Endothelial cell of umbilical vein (primary cell): ENCODE data around the gene ZNF628. TPM values are rescaled to one million over a fixed set of nuclear protein-coding genes. Genes with fewer than 3 reads are reported as not detected.

Source experiments
- BruUV-seq: library from RNA; stranded (reverse); fragments of 400-500 nt; replicated peaks from 2 replicates; lab custom pipeline; 2021; lab: Mats Ljungman, UMichigan
- CTCF ChIA-PET: fragments of 300-600, 350-600 bp; sonication (Branson Sonifier 250); formaldehyde crosslinking; loops from one replicate; lab custom pipeline; 2021; ENCODE audit warnings: antibody characterized with exemption, inconsistent platforms; lab: Charles Lee
- POLR2A ChIA-PET: fragments of 300-600, 350-600 bp; sonication (Branson Sonifier 250); formaldehyde crosslinking; loops from one replicate; lab custom pipeline; 2021; ENCODE audit warnings: antibody characterized with exemption, inconsistent platforms; lab: Charles Lee
- DNase-seq: peaks from one replicate; pipeline ENCODE4 v3.0.0-alpha.2; 2011; ENCODE audit warnings: low read depth, low spot score
- FAIRE-seq: peaks from 2 replicates; lab custom pipeline; 2011; peaks lifted over from hg19 to GRCh38; lab: Jason Lieb, UNC
- H2AFZ ChIP-seq: 2 replicates; pipeline ENCODE4 v1.6.0; 2012; ENCODE audit warnings: low read depth, low read length, control low read depth, inconsistent platforms
- H3K27ac ChIP-seq: 2 replicates; pipeline ENCODE4 v1.5.1; 2011; ENCODE audit warnings: low read depth, mild to moderate bottlenecking, control low read depth, low read length, moderate library complexity; ENCODE audit not compliant: insufficient read depth
- H3K27me3 ChIP-seq, 2 experiments: 2 replicates each; pipeline versions ENCODE4 v1.6.0 to v1.6.1; 2011; ENCODE audit warnings: low read length in 2 of 2, mixed read lengths in 1 of 2; ENCODE audit not compliant: control insufficient read depth in 2 of 2, insufficient read depth in 2 of 2
- H3K36me3 ChIP-seq, 2 experiments: 2 replicates in 1 of 2; 3 replicates in 1 of 2; pipeline ENCODE4 v1.5.1; 2011; ENCODE audit warnings: low read length in 2 of 2, mild to moderate bottlenecking in 1 of 2, moderate library complexity in 1 of 2; ENCODE audit not compliant: control insufficient read depth in 2 of 2, insufficient read depth in 2 of 2; ENCODE audit errors: extremely low read depth in 1 of 2
- H3K4me1 ChIP-seq: 3 replicates; pipeline ENCODE4 v1.5.1; 2011; ENCODE audit warnings: mild to moderate bottlenecking, low read length; ENCODE audit not compliant: control insufficient read depth, insufficient read depth; ENCODE audit errors: extremely low read depth
- H3K4me2 ChIP-seq: 2 replicates; pipeline ENCODE4 v1.6.1; 2011; ENCODE audit warnings: low read length, control low read depth, mixed read lengths; ENCODE audit not compliant: insufficient read depth
- H3K4me3 ChIP-seq, 3 experiments: fragments of 200-600 bp in 1 of 3; sonication (generic), shearing (Covaris generic) in 1 of 3; replicated peaks in 1 of 3; 2 replicates each; pipeline ENCODE4 v1.5.1; 2011 to 2016; ENCODE audit warnings: control low read depth in 3 of 3, low read length in 3 of 3, mild to moderate bottlenecking in 2 of 3, inconsistent platforms in 1 of 3, low read depth in 1 of 3, moderate library complexity in 1 of 3; ENCODE audit not compliant: insufficient read depth in 1 of 3
- H3K79me2 ChIP-seq: 2 replicates; pipeline ENCODE4 v1.6.0; 2012; ENCODE audit warnings: low read length, inconsistent platforms; ENCODE audit not compliant: control insufficient read depth, insufficient read depth
- H3K9ac ChIP-seq: replicated peaks from 2 replicates; pipeline ENCODE3; 2011; ENCODE audit warnings: low read length, control low read depth; ENCODE audit not compliant: insufficient read depth; ENCODE audit errors: extremely low read depth
- H3K9me1 ChIP-seq: replicated peaks from 3 replicates; pipeline ENCODE4 v1.6.0; 2011; ENCODE audit warnings: mild to moderate bottlenecking, low read length; ENCODE audit not compliant: control insufficient read depth, insufficient read depth; ENCODE audit errors: extremely low read depth
- H3K9me3 ChIP-seq: replicated peaks from 2 replicates; pipeline ENCODE4 v1.5.1; 2012; ENCODE audit warnings: low read length, inconsistent platforms; ENCODE audit not compliant: control insufficient read depth, insufficient read depth
- H4K20me1 ChIP-seq: replicated peaks from 2 replicates; pipeline ENCODE3; 2011; ENCODE audit warnings: mild to moderate bottlenecking, low read length; ENCODE audit not compliant: control insufficient read depth, insufficient read depth; ENCODE audit errors: extremely low read depth
- EZH2 ChIP-seq: IDR thresholded peaks from 2 replicates; pipeline ENCODE4 v1.6.1; 2012; ENCODE audit warnings: borderline replicate concordance, low read depth, mild to moderate bottlenecking, moderate library complexity, low read length, inconsistent platforms; ENCODE audit not compliant: severe bottlenecking
- FOS ChIP-seq: IDR thresholded peaks from 2 replicates; pipeline ENCODE4 v1.6.1; 2011; ENCODE audit warnings: mild to moderate bottlenecking, low read length, moderate library complexity, borderline replicate concordance; ENCODE audit not compliant: insufficient read depth
- GATA2 ChIP-seq: IDR thresholded peaks from 2 replicates; pipeline ENCODE4 v1.7.0; 2011; ENCODE audit warnings: low read depth, mild to moderate bottlenecking, moderate library complexity, mixed read lengths, low read length; ENCODE audit not compliant: insufficient read length, insufficient read depth
- JUN ChIP-seq: IDR thresholded peaks from 2 replicates; pipeline ENCODE4 v1.6.1; 2011; ENCODE audit warnings: borderline replicate concordance, low read depth; ENCODE audit not compliant: insufficient read length, insufficient read depth
- MYC ChIP-seq: IDR thresholded peaks from one replicate; pipeline ENCODE4 v1.6.1; 2011; ENCODE audit warnings: mild to moderate bottlenecking, low read depth, low read length
- POLR2A ChIP-seq: IDR thresholded peaks from 2 replicates; pipeline ENCODE4 v1.6.1; 2012; ENCODE audit warnings: low read depth, mild to moderate bottlenecking, control low read depth, low read length
- POLR2AphosphoS5 ChIP-seq: IDR thresholded peaks from 2 replicates; pipeline ENCODE4 v1.6.1; 2012; ENCODE audit warnings: low read depth, mild to moderate bottlenecking, control low read depth, low read length, moderate library complexity; ENCODE audit not compliant: insufficient read depth
- dilution Hi-C: fragments of 300-500 bp; cut with MboI; formaldehyde crosslinking; loops from one replicate; pipeline ENCODE4 v1.15.0; 2019; ENCODE audit warnings: low sequenced_read_pairs; ENCODE audit not compliant: extremely low pct_ligation_motif_present
- intact Hi-C: fragments of 100-400 bp; cut with micrococcal nuclease; formaldehyde crosslinking; loops from one replicate; pipeline ENCODE4 v1.10.0; 2022
- polyA plus RNA-seq, 4 experiments: library from polyadenylated mRNA; depleted of rRNA in 3 of 4; stranded (reverse) in 3 of 4; unstranded in 1 of 4; fragments of >200 nt; gene quantifications; 2 replicates each; pipeline versions ENCODE4 v1.2.1 to v1.2.3, GENCODE V29; 2011 to 2012; ENCODE audit warnings: missing spikeins in 1 of 4
- total RNA-seq: library from RNA; stranded (reverse); gene quantifications from 2 replicates; pipeline ENCODE4 v1.2.3, GENCODE V29; 2021
- TF ChIP-seq, protein P1 (sequence below): IDR thresholded peaks from 2 replicates; pipeline ENCODE4 v1.6.1; 2011; ENCODE audit not compliant: insufficient read depth, insufficient read length
- TF ChIP-seq, protein P2 (sequence below), 2 donors: IDR thresholded peaks; 1 replicate in 1 of 2; 2 replicates in 1 of 2; pipeline ENCODE4 v1.5.1; 2011; ENCODE audit warnings: low read length in 2 of 2, mild to moderate bottlenecking in 2 of 2, moderate library complexity in 2 of 2, control low read depth in 1 of 2, inconsistent platforms in 1 of 2, low read depth in 1 of 2; ENCODE audit not compliant: insufficient read depth in 1 of 2; ENCODE audit errors: extremely low read depth in 1 of 2

ZNF628 gene
- total and polyA plus RNA-seq, 2 donors (not counting 3 experiments of a cell fraction or from before 2014, with no cell fraction given) = 2.0 to 10.4 TPM

DNA sequence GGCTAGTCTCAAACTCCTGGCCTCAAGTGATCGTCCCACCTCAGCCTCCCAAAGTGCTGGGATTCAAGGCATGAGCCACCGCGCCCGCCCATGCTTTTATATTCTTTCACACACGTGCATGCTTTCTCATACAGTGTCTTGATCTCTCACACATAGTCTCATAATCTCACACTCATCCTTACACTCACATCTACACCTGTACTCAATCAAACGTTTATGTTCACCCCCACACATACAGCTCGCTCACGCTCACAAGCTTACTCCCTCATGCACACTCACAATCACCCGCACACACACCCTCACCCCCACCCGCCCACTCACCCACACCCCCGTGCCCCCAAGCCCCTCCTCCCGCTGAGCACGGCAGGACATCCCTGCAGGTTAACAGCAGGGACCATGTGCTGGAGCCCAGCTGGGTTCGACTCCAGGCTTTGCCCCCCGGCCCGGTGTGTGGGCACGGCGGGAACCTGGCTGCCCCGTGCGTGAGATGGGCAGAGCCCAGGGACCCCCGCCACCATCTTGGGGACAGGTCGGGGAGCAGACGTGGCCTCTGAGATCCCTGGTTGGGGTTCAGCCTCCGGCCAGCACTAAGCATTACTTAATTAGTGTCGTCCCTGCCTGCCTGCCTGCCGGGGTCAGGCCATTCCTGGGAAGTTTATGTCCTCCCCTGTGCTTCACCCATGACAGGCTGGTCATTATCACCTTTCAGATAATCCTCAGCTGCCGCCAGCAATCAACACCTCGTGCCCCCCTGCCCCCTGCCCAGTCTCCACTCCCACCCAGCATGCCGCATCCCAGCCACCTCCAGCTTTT is 49.1 kb downstream of the ZNF628 start:
- dilution Hi-C loops (no loop called here), intact Hi-C loops (no loop called here)
- no peaks in the 10 kb centered on the region for H3K9me1 ChIP-seq
- ChIA-PET CTCF (interaction anchor here (0.7 to 1.6 kb wide), 5 partner anchors 8 to 107 kb away, joined by 3 to 6 read pairs (median 4); partner anchors contain the start of genes FIZ1 and ZNF865), POLR2A (no interaction called here)
- no peaks in the 10 kb centered on the region for H3K79me2 ChIP-seq
- H3K36me3 ChIP-seq = no peaks in the 10 kb centered on the region
- TF ChIP-seq GATA2 (no peak), POLR2A (no peak), POLR2AphosphoS5 (no peak), FOS (no peak), MYC (no peak), JUN (no peak), EZH2 (no peak)
- TF ChIP-seq, protein P1, sequence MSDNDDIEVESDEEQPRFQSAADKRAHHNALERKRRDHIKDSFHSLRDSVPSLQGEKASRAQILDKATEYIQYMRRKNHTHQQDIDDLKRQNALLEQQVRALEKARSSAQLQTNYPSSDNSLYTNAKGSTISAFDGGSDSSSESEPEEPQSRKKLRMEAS = no peak
- TF ChIP-seq, protein P2, sequence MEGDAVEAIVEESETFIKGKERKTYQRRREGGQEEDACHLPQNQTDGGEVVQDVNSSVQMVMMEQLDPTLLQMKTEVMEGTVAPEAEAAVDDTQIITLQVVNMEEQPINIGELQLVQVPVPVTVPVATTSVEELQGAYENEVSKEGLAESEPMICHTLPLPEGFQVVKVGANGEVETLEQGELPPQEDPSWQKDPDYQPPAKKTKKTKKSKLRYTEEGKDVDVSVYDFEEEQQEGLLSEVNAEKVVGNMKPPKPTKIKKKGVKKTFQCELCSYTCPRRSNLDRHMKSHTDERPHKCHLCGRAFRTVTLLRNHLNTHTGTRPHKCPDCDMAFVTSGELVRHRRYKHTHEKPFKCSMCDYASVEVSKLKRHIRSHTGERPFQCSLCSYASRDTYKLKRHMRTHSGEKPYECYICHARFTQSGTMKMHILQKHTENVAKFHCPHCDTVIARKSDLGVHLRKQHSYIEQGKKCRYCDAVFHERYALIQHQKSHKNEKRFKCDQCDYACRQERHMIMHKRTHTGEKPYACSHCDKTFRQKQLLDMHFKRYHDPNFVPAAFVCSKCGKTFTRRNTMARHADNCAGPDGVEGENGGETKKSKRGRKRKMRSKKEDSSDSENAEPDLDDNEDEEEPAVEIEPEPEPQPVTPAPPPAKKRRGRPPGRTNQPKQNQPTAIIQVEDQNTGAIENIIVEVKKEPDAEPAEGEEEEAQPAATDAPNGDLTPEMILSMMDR (IDR thresholded peaks at IDR 0.05; ENCODE audit: extremely low read depth in 1 of 2, insufficient read depth in 1 of 2, low read depth in 1 of 2, low read length in 2 of 2) = no peak
- DNase-seq = no peak
- H3K9me3 ChIP-seq = no peaks in the 10 kb centered on the region
- no peak overlapping the region for H3K4me2 ChIP-seq
- no peaks in the 10 kb centered on the region for H4K20me1 ChIP-seq
- no peak overlapping the region for H2AFZ ChIP-seq
- no peak overlapping the region for H3K9ac ChIP-seq
- BruUV-seq = no TSS peak
- no peak for FAIRE-seq
- no peak overlapping the region for H3K27ac ChIP-seq
- no peaks in the 10 kb centered on the region for H3K4me1 ChIP-seq
- no peak overlapping the region for H3K4me3 ChIP-seq
- no peaks in the 10 kb centered on the region for H3K27me3 ChIP-seq
